Nephron progenitor cell (in vitro differentiated cells): ENCODE results near the gene EFHC1.
"Not testable (repeated sequence)": the region's sequence is repeated elsewhere in the genome, so short reads cannot be mapped to it uniquely, and the experiment has no call there.

Source experiments
- DNase-seq: peaks from one replicate; pipeline ENCODE4 v3.0.0; 2021
- H3K27ac Mint-ChIP-seq: 2 replicates; pipeline ENCODE4 v1.8.0; 2021; ENCODE audit warnings: mild to moderate bottlenecking, moderate library complexity, mixed read lengths
- H3K27me3 Mint-ChIP-seq: 2 replicates; pipeline ENCODE4 v1.8.0; 2021; ENCODE audit warnings: mild to moderate bottlenecking, low read depth, mixed read lengths; ENCODE audit not compliant: poor library complexity
- H3K36me3 Mint-ChIP-seq: 2 replicates; pipeline ENCODE4 v1.8.0; 2021; ENCODE audit warnings: low read depth, mixed read lengths
- H3K4me1 Mint-ChIP-seq: 2 replicates; pipeline ENCODE4 v1.8.0; 2021; ENCODE audit warnings: mixed read lengths
- H3K4me3 Mint-ChIP-seq: 2 replicates; pipeline ENCODE4 v1.8.0; 2021; ENCODE audit warnings: mild to moderate bottlenecking, moderate library complexity, mixed read lengths
- H3K9me3 Mint-ChIP-seq: 2 replicates; pipeline ENCODE4 v1.8.0; 2021; ENCODE audit warnings: mild to moderate bottlenecking, moderate library complexity, mixed read lengths
- TF ChIP-seq, protein P1 (sequence below): fragments of 200-600 bp; sonication (generic); IDR thresholded peaks from 2 replicates; pipeline ENCODE4 v1.5.0; 2021; ENCODE audit warnings: antibody characterized with exemption

EFHC1 gene

DNA sequence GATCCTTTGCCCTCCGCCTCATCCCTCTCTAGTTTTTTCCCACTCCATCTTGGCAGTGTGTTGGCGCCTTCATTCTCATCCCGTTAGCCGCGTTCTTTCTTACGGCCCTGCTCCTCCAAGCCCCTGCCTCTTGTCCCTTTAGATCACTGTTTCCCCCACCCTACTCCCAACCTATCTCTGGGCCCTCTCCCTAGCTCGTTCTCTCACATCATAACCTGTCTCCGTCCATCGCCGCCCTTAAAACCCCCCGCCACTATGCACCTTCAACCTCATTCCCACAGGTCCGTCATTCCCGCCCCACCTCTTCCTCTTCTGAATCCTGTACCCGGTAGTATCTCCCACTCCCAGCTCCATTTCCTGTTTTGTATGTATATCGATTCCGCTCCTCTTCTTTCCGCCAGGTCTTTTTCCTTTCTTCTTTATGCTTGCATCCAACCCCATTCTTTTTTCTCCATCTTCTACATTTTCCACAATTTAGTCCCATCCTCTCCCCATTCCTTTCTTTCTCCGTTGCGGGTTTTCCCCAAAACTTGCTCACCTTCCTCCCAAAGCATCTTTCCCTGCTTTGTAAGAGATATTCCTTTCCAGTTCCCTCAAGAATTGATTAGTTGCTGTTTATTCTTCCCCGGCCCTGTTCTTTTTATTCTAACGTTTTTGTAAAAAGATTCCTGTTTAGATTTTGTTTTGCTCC, 671 bp downstream of the EFHC1 start:
- peaks cover 21% of the 10 kb centered on the region for H3K4me1 Mint-ChIP-seq
- no peaks in the 10 kb centered on the region for H3K9me3 Mint-ChIP-seq
- H3K36me3 Mint-ChIP-seq = no peaks in the 10 kb centered on the region
- no peak overlapping the region for H3K4me3 Mint-ChIP-seq
- H3K27ac Mint-ChIP-seq = no peak overlapping the region
- DNase-seq = peak; percentile 29
- peaks cover 7% of the 10 kb centered on the region for H3K27me3 Mint-ChIP-seq
- TF ChIP-seq, protein P1, sequence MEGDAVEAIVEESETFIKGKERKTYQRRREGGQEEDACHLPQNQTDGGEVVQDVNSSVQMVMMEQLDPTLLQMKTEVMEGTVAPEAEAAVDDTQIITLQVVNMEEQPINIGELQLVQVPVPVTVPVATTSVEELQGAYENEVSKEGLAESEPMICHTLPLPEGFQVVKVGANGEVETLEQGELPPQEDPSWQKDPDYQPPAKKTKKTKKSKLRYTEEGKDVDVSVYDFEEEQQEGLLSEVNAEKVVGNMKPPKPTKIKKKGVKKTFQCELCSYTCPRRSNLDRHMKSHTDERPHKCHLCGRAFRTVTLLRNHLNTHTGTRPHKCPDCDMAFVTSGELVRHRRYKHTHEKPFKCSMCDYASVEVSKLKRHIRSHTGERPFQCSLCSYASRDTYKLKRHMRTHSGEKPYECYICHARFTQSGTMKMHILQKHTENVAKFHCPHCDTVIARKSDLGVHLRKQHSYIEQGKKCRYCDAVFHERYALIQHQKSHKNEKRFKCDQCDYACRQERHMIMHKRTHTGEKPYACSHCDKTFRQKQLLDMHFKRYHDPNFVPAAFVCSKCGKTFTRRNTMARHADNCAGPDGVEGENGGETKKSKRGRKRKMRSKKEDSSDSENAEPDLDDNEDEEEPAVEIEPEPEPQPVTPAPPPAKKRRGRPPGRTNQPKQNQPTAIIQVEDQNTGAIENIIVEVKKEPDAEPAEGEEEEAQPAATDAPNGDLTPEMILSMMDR = no peak

DNA sequence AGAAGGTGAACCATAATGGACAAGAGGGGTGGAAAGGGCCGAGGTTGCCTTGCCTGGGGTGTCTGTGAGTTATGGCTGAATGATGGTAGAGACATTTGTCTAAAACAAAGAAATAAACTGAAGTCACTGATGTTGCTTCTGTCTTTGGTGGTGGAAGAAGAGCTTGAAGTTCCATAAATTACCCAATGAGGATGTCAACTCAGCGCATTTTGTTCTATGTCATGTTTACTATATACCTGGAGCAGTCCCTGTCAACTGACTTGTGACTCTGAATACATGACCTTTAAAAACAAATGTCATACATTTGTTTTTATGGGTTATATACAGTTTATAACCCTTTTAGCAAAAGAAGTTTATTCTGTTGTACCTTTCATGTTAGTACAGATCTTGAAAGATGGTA, 2.0 kb downstream of the EFHC1 start:
- DNase-seq = no peak
- Mint-ChIP-seq H3K27ac (no peak overlapping the region), H3K27me3 (peaks cover 4% of the 10 kb centered on the region), H3K4me3 (no peak overlapping the region), H3K9me3 (no peaks in the 10 kb centered on the region), H3K4me1 (peaks cover 21% of the 10 kb centered on the region), H3K36me3 (no peaks in the 10 kb centered on the region)
- TF ChIP-seq, protein P1 = no peak

DNA sequence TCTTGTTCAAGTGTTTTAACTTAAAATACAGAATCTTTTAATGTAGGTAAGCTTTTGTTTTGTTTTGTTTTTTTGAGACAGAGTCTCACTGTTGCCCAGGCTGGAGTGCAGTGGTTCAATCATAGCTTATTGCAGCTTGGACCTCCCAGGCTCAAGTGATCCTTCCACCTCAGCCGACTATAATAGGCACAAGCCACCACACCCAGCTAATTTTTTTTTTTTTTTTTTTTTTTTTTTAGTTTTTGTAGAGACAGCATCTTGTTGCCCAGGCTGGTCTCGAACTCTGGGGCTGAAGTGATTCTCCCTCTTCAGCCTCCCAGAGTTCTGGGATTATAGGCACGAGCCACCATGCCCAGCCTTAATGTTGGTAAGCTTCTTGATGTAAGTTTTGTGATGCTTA, 3.3 kb downstream of the EFHC1 start:
- peaks cover 13% of the 10 kb centered on the region for H3K4me1 Mint-ChIP-seq
- DNase-seq = no peak
- H3K9me3 Mint-ChIP-seq = no peaks in the 10 kb centered on the region
- H3K4me3 Mint-ChIP-seq = no peak overlapping the region
- H3K36me3 Mint-ChIP-seq = peaks cover 4% of the 10 kb centered on the region
- TF ChIP-seq, protein P1 = no peak
- peaks cover 4% of the 10 kb centered on the region for H3K27me3 Mint-ChIP-seq
- H3K27ac Mint-ChIP-seq = no peak overlapping the region

DNA sequence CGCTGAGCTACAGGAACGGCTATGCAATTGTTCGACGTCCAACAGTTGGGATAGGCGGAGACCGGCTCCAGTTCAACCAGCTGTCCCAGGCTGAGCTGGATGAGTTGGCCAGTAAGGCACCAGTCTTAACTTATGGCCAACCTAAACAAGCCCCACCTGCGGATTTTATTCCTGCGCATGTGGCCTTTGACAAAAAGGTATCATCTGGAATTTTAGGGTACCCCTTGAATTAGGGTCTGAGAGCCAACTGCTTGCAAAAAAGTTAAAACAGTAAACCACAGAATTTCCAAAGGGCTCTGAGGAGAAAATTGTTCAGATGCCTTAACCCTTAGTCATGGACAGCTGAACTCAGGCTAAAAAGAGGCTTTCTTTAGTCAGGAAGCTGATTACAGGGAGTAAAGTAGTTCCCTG, 3.8 kb downstream of the EFHC1 start:
- H3K4me1 Mint-ChIP-seq = peaks cover 7% of the 10 kb centered on the region
- peaks cover 4% of the 10 kb centered on the region for H3K27me3 Mint-ChIP-seq
- no peaks in the 10 kb centered on the region for H3K9me3 Mint-ChIP-seq
- TF ChIP-seq, protein P1 = no peak
- H3K36me3 Mint-ChIP-seq = peaks cover 9% of the 10 kb centered on the region
- H3K27ac Mint-ChIP-seq = no peak overlapping the region
- no peak overlapping the region for H3K4me3 Mint-ChIP-seq
- no peak for DNase-seq

DNA sequence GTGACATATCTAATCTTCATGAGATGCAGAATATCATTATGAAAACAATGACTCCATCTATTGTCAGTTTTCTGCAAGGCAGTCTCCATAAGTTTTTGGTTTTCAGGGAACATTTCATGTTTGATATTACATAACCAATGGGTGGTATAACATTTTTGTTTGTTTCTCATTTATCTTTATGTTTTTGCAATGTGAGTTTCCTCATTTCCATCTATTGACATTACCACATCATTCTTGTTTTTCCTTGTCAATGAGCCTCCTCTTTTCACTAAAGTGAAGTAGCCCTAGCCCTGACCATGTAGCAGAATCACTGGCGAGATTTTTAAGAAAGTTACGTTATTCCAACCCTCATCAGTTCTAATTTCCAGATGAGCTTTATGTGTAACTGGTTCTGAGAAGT, 4.4 kb downstream of the EFHC1 start:
- H3K36me3 Mint-ChIP-seq = peaks cover 14% of the 10 kb centered on the region
- peaks cover 3% of the 10 kb centered on the region for H3K9me3 Mint-ChIP-seq
- no peak for DNase-seq
- H3K4me1 Mint-ChIP-seq = peaks cover 2% of the 10 kb centered on the region
- H3K4me3 Mint-ChIP-seq = no peak overlapping the region
- peak overlapping the region; percentile 19 for H3K27ac Mint-ChIP-seq
- peaks cover under 1% of the 10 kb centered on the region for H3K27me3 Mint-ChIP-seq
- TF ChIP-seq, protein P1 = no peak

DNA sequence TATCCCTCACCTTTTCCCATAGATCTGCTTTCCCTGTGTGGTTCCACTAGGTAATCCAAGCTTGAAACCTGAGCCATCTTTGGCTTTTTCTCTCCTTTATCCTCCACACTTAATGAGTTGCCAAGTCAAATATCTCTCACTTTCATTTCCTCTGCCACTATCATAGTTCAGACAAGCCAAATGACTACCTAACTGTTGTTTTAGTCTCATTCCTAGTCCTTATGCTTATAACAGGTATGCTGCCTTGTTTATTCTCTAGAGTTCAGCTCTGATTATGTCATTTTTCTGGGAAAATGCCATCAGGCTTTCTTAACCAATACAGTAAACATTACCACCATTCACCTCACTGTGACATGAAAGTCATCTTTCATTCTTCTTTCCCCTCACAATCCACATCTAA, 6.5 kb downstream of the EFHC1 start:
- no peak overlapping the region for H3K27ac Mint-ChIP-seq

DNA sequence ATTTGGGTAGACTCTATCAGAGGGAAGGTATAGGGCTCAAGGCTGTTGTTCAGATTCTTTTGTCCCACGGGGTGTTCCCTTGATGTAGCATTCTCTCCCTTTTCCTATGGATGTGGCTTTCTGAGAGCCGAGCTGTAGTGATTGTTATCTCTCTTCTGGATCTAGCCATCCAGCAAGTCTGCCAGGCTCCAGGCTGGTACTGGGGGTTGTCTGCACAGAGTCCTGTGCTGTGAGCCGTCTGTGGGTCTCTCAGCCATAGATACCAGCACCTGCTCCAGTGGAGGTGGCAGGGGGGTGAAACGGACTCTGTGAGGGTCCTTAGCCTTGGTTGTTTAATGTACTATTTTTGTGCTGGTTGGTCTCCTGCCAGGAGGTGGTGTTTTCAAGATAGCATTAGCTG, 13.2 kb downstream of the EFHC1 start:
- not testable (repeated sequence) for H3K27ac Mint-ChIP-seq, H3K27me3 Mint-ChIP-seq, H3K4me1 Mint-ChIP-seq, DNase-seq, H3K4me3 Mint-ChIP-seq, H3K9me3 Mint-ChIP-seq
- H3K36me3 Mint-ChIP-seq = peaks cover 47% of the 10 kb centered on the region

More for the DNA sequence above, 6.5 kb downstream of the EFHC1 start:
- H3K36me3 Mint-ChIP-seq = peaks cover 33% of the 10 kb centered on the region
- TF ChIP-seq, protein P1 = no peak
- H3K4me1 Mint-ChIP-seq = no peaks in the 10 kb centered on the region
- no peak overlapping the region for H3K4me3 Mint-ChIP-seq
- peaks cover 7% of the 10 kb centered on the region for H3K9me3 Mint-ChIP-seq
- no peak for DNase-seq
- no peaks in the 10 kb centered on the region for H3K27me3 Mint-ChIP-seq
